Ovary (tissue), 9 donors: ENCODE results near the gene SGPP1. TPM values are rescaled to one million over a fixed set of nuclear protein-coding genes. Genes with fewer than 3 reads are reported as not detected.

ENCODE experiments used
- DNase-seq, 5 donors: peaks; one replicate each; pipeline ENCODE4 v3.0.0-alpha.2; 2019 to 2020
- H3K27ac ChIP-seq, 2 donors: fragments of 200-600 bp; one replicate each; pipeline versions ENCODE4 v1.5.1 to v1.8.0; 2019 to 2022
- H3K27me3 ChIP-seq: fragments of 200-600 bp; one replicate; pipeline ENCODE4 v1.8.0; 2022
- H3K36me3 ChIP-seq: fragments of 200-600 bp; sonication (generic); one replicate; pipeline ENCODE4 v1.5.1; 2019
- H3K4me1 ChIP-seq: one replicate; pipeline ENCODE4 v1.8.1; 2013; ENCODE audit warnings: mild to moderate bottlenecking, moderate library complexity; ENCODE audit not compliant: insufficient read depth
- H3K4me3 ChIP-seq: fragments of 200-600 bp; sonication (generic); one replicate; pipeline ENCODE4 v1.5.1; 2017
- H3K9me3 ChIP-seq, 2 donors: fragments of 200-600 bp in 1 of 2; sonication (generic) in 1 of 2; one replicate each; pipeline versions ENCODE4 v1.5.1 to v1.8.1; 2013 to 2019; ENCODE audit warnings: mild to moderate bottlenecking in 1 of 2, moderate library complexity in 1 of 2
- CTCF ChIP-seq, 3 donors: fragments of 450-650 bp in 2 of 3; fragments of 200-600 bp in 1 of 3; IDR thresholded peaks; one replicate each; pipeline versions ENCODE4 v1.5.1 to v1.8.0; 2016 to 2022; ENCODE audit warnings: antibody characterized with exemption in 3 of 3, mild to moderate bottlenecking in 1 of 3
- EP300 ChIP-seq: sonication (generic); formaldehyde crosslinking; IDR thresholded peaks from one replicate; pipeline ENCODE4 v1.6.1; 2017; ENCODE audit warnings: antibody characterized with exemption
- POLR2A ChIP-seq: fragments of 450-650 bp; IDR thresholded peaks from one replicate; pipeline ENCODE4 v1.6.1; 2017; ENCODE audit warnings: antibody characterized with exemption, mild to moderate bottlenecking, moderate library complexity
- WGBS, 3 donors: extraction: QIAGEN DNeasy Blood & Tissue Kit in 1 of 3; methylation state at CpG; one replicate each; pipeline versions ENCODE4 v1.1.5 to v1.1.7; 2013 to 2017; 5-methylcytosine and 5-hydroxymethylcytosine counted together
- intact Hi-C, 4 donors: fragments of 100-400 bp; cut with DNase I; formaldehyde crosslinking; loops; one replicate each; pipeline versions ENCODE4 v1.11.0 to v1.15.1; 2022 to 2023
- polyA plus RNA-seq, 2 donors: library from polyadenylated mRNA; stranded (reverse); fragments of 200-250 nt in 1 of 2; fragments of 350-450 nt in 1 of 2; fragmentation: Illumina TruSeq in 1 of 2; extraction: RNeasy Lipid Tissue Mini Kit (QIAGEN cat#74804) in 1 of 2; gene quantifications; one replicate each; pipeline ENCODE4 v1.2.3, GENCODE V29; 2013 to 2014
- total RNA-seq, 7 donors: library from RNA; depleted of rRNA in 2 of 7; stranded (reverse); fragments of >200 nt in 2 of 7; fragmentation: NEBNext Ultra II Directional in 3 of 7; extraction: Animal tissue kit (Norgen Biotek cat#: 25700) in 3 of 7; gene quantifications; one replicate each; pipeline versions ENCODE4 v1.1.0 to v1.2.4, GENCODE V29; 2016 to 2023
- donor health status: DM: no; HTN: no; CAD: no; lungs with moderate emphysema.
- donor health status: DM: no; HTN: no; CAD: no.
- donor health status: Bipolar disorder and iron deficiency.
- donor health status: DM: yes; HTN: yes; CAD: no.
- donor health status: DM: no; HTN: no; CAD: no.
- donor health status: DM: yes; HTN: yes; CAD: no.

SGPP1 gene
- total and polyA plus RNA-seq, 9 donors, result 7.6 to 18.4 (median 14.4) TPM

- no peak for DNase-seq
- Histone ChIP-seq H3K36me3 (no peaks in the 10 kb centered on the region), H3K27me3 (no peaks in the 10 kb centered on the region), H3K9me3 (no peaks in the 10 kb centered on the region), H3K4me3 (no peak overlapping the region), H3K27ac (no peak overlapping the region), H3K4me1 (no peaks in the 10 kb centered on the region)
- intact Hi-C loops, result no loop called here
- TF ChIP-seq POLR2A (no peak), CTCF (IDR thresholded peaks at IDR 0.05) (no peak)
- WGBS, 3 donors, result 24 to 48% (median 40%) methylated on average over 3 of the region's 3 CpGs
These were observed 20.0 kb upstream of the SGPP1 start for GRCh38 chr14:63747846-63748245.

- Histone ChIP-seq H3K27me3 (no peaks in the 10 kb centered on the region), H3K4me1 (no peaks in the 10 kb centered on the region), H3K4me3 (no peak overlapping the region), H3K27ac (no peak overlapping the region), H3K36me3 (no peaks in the 10 kb centered on the region), H3K9me3 (no peaks in the 10 kb centered on the region)
- WGBS, 3 donors, result 47 to 54% (median 49%) methylated on average over 4 of the region's 4 CpGs
- intact Hi-C loops, result no loop called here
- TF ChIP-seq CTCF (IDR thresholded peaks at IDR 0.05) (no peak), EP300 (no peak), POLR2A (no peak)
- DNase-seq, result no peak
These were observed 18.1 kb upstream of the SGPP1 start for GRCh38 chr14:63745858-63746425.

GRCh38 chr14:63745272-63745671 lies 17.4 kb upstream of the SGPP1 start:
- Histone ChIP-seq H3K27ac (no peak overlapping the region), H3K4me3 (no peak overlapping the region), H3K9me3 (no peaks in the 10 kb centered on the region), H3K27me3 (no peaks in the 10 kb centered on the region), H3K36me3 (no peaks in the 10 kb centered on the region), H3K4me1 (no peaks in the 10 kb centered on the region)
- TF ChIP-seq EP300 (no peak), POLR2A (no peak), CTCF (IDR thresholded peaks at IDR 0.05) (no peak)
- intact Hi-C loops, result no loop called here
- no peak for DNase-seq
- WGBS, 3 donors, result 82 to 83% (median 83%) methylated on average over 3 of the region's 3 CpGs

- intact Hi-C loops, result no loop called here
- H3K4me3 ChIP-seq, result no peak overlapping the region
- 89 to 96% (median 95%) methylated on average over 1 of the region's 1 CpG for WGBS, 3 donors
These were observed 9.7 kb upstream of the SGPP1 start for GRCh38 chr14:63737582-63738006.

More at GRCh38 chr14:63737582-63738006, 9.7 kb upstream of the SGPP1 start:
- Histone ChIP-seq H3K4me1 (no peaks in the 10 kb centered on the region), H3K27ac (no peak overlapping the region), H3K27me3 (no peaks in the 10 kb centered on the region), H3K9me3 (no peaks in the 10 kb centered on the region), H3K36me3 (no peaks in the 10 kb centered on the region)
- TF ChIP-seq EP300, result no peak
- no peak for TF ChIP-seq POLR2A
- TF ChIP-seq CTCF (IDR thresholded peaks at IDR 0.05), result no peak
- no peak for DNase-seq
